GM23338 (cell line): Measurements from ENCODE around the gene PAH. TPM values are rescaled to one million over a fixed set of nuclear protein-coding genes. Genes with fewer than 3 reads are reported as not detected.

Experiments used
- ATAC-seq: fragments of 200-7000 bp; cut with Tn5 transposase; 3 replicates; pipeline ENCODE4 v1.9.1; 2020
- DNase-seq: peaks from one replicate; pipeline ENCODE4 v3.0.0-alpha.2; 2015; ENCODE audit warnings: low spot score
- H2AFZ ChIP-seq: fragments of 200-600 bp; sonication (generic); 2 replicates; pipeline ENCODE4 v1.8.0; 2016; ENCODE audit warnings: antibody characterized with exemption, mild to moderate bottlenecking, moderate library complexity
- H3F3A ChIP-seq: fragments of 200-600 bp; sonication (generic); replicated peaks from 2 replicates; pipeline ENCODE4 v1.8.0; 2017; ENCODE audit warnings: antibody characterized with exemption, mixed run types, low read depth
- H3K27ac ChIP-seq: fragments of 200-600 bp; sonication (generic); 2 replicates; pipeline ENCODE4 v1.6.1; 2016; ENCODE audit warnings: low read depth
- H3K27me3 ChIP-seq: fragments of 200-600 bp; sonication (generic); 2 replicates; pipeline ENCODE4 v1.8.0; 2016; ENCODE audit warnings: mild to moderate bottlenecking, mixed run types, moderate library complexity; ENCODE audit not compliant: insufficient read depth
- H3K36me3 ChIP-seq: fragments of 200-600 bp; sonication (generic); 2 replicates; pipeline ENCODE4 v1.8.0; 2016; ENCODE audit warnings: mild to moderate bottlenecking; ENCODE audit not compliant: insufficient read depth
- H3K4me1 ChIP-seq: fragments of 200-600 bp; sonication (generic); 2 replicates; pipeline ENCODE4 v1.8.0; 2016; ENCODE audit warnings: mild to moderate bottlenecking, moderate library complexity; ENCODE audit not compliant: insufficient read depth
- H3K4me2 ChIP-seq: fragments of 200-600 bp; sonication (generic); 2 replicates; pipeline ENCODE4 v1.7.1; 2017; ENCODE audit warnings: mixed run types
- H3K4me3 ChIP-seq: fragments of 200-600 bp; sonication (generic); 2 replicates; pipeline ENCODE4 v1.6.1; 2016; ENCODE audit warnings: mixed run types
- H3K79me2 ChIP-seq: fragments of 200-600 bp; sonication (generic); replicated peaks from 2 replicates; pipeline ENCODE4 v1.8.0; 2017; ENCODE audit warnings: mild to moderate bottlenecking; ENCODE audit not compliant: insufficient read depth
- H3K9me2 ChIP-seq: fragments of 200-600 bp; sonication (generic); 2 replicates; pipeline ENCODE4 v1.8.0; 2017; ENCODE audit not compliant: insufficient read depth
- H4K20me1 ChIP-seq: fragments of 200-600 bp; sonication (generic); replicated peaks from 2 replicates; pipeline ENCODE4 v1.8.0; 2017; ENCODE audit warnings: mild to moderate bottlenecking; ENCODE audit not compliant: insufficient read depth
- H3K27ac Mint-ChIP-seq: 2 replicates; pipeline ENCODE4 v1.8.0; 2020; ENCODE audit warnings: inconsistent platforms, mild to moderate bottlenecking, moderate library complexity, mixed read lengths
- H3K27me3 Mint-ChIP-seq: 3 replicates; pipeline ENCODE4 v1.8.0; 2022; ENCODE audit warnings: low read depth, mild to moderate bottlenecking, moderate library complexity, mixed read lengths, inconsistent platforms; ENCODE audit not compliant: insufficient read depth, poor library complexity
- H3K36me3 Mint-ChIP-seq: 3 replicates; pipeline ENCODE4 v1.8.0; 2021; ENCODE audit warnings: low read depth, mild to moderate bottlenecking, inconsistent platforms, moderate library complexity, mixed read lengths
- H3K4me1 Mint-ChIP-seq: 3 replicates; pipeline ENCODE4 v1.8.0; 2020; ENCODE audit warnings: mild to moderate bottlenecking, inconsistent platforms, mixed read lengths
- H3K4me3 Mint-ChIP-seq: 3 replicates; pipeline ENCODE4 v1.8.0; 2021; ENCODE audit warnings: moderate library complexity, mild to moderate bottlenecking, inconsistent platforms, mixed read lengths
- H3K9me3 Mint-ChIP-seq: 3 replicates; pipeline ENCODE4 v1.8.0; 2020; ENCODE audit warnings: moderate library complexity, mild to moderate bottlenecking, inconsistent platforms, mixed read lengths
- CREB1 ChIP-seq: fragments of 250-450 bp; sonication (Bioruptor Pico); IDR thresholded peaks from 2 replicates; pipeline ENCODE4 v1.5.0; 2020; ENCODE audit warnings: low read depth, mild to moderate bottlenecking, moderate library complexity
- EZH2 ChIP-seq: fragments of 200-600 bp; sonication (generic); IDR thresholded peaks from one replicate; pipeline ENCODE4 v1.8.0; 2017; ENCODE audit warnings: antibody characterized with exemption, mild to moderate bottlenecking, low read depth; ENCODE audit not compliant: unreplicated experiment
- EZH2phosphoT487 ChIP-seq: fragments of 200-600 bp; sonication (generic); IDR thresholded peaks from one replicate; pipeline ENCODE4 v1.8.1; 2018; ENCODE audit warnings: antibody characterized with exemption; ENCODE audit not compliant: unreplicated experiment
- JUNB ChIP-seq: IDR thresholded peaks from one replicate; pipeline ENCODE4 v1.6.1; 2016; ENCODE audit warnings: antibody characterized with exemption; ENCODE audit not compliant: unreplicated experiment
- NANOG ChIP-seq: IDR thresholded peaks from 2 replicates; pipeline ENCODE4 v1.6.1; 2016; ENCODE audit warnings: antibody characterized with exemption, borderline replicate concordance
- POLR2AphosphoS5 ChIP-seq: IDR thresholded peaks from 2 replicates; pipeline ENCODE4 v1.6.1; 2016; ENCODE audit warnings: antibody characterized with exemption, low read depth
- STAT1 ChIP-seq: IDR thresholded peaks from one replicate; pipeline ENCODE4 v1.6.1; 2016; ENCODE audit warnings: antibody characterized with exemption; ENCODE audit not compliant: unreplicated experiment
- ZNF114 ChIP-seq: fragments of 250-450 bp; sonication (Bioruptor Pico); IDR thresholded peaks from 2 replicates; pipeline ENCODE4 v1.5.0; 2020; ENCODE audit warnings: mild to moderate bottlenecking, moderate library complexity
- ZNF331 ChIP-seq: fragments of 250-450 bp; sonication (Bioruptor Pico); IDR thresholded peaks from 2 replicates; pipeline ENCODE4 v1.5.0; 2020; ENCODE audit warnings: low read depth, mild to moderate bottlenecking, moderate library complexity
- polyA plus RNA-seq: library from polyadenylated mRNA; unstranded; fragments of >200 nt; fragmentation: Nextera tagmentation; extraction: Ambion mirVana; gene quantifications from 2 replicates; pipeline ENCODE4 v1.2.1, GENCODE V29; 2016
- total RNA-seq: library from RNA; depleted of rRNA; stranded (reverse); fragments of >200 nt; shearing (Covaris generic); gene quantifications from 2 replicates; pipeline ENCODE4 v1.2.3, GENCODE V29; 2014
- TF ChIP-seq, protein P1 (sequence below): IDR thresholded peaks from one replicate; pipeline ENCODE4 v1.6.1; 2018; ENCODE audit warnings: antibody characterized with exemption; ENCODE audit not compliant: unreplicated experiment
- TF ChIP-seq, protein P2 (sequence below): fragments of 250-450 bp; sonication (Bioruptor Pico); IDR thresholded peaks from 2 replicates; pipeline ENCODE4 v1.5.0; 2020; ENCODE audit warnings: mild to moderate bottlenecking, moderate library complexity
- TF ChIP-seq, protein P3 (sequence below), 2 experiments: fragments of 200-600 bp in 1 of 2; sonication (generic) in 1 of 2; conservative IDR thresholded peaks; 2 replicates each; pipeline versions ENCODE4 v1.5.1 to v1.6.1; 2016 to 2017; ENCODE audit warnings: antibody characterized with exemption in 2 of 2, low read depth in 2 of 2, mild to moderate bottlenecking in 2 of 2, moderate library complexity in 1 of 2
- TF ChIP-seq, protein P4 (sequence below): IDR thresholded peaks from 2 replicates; pipeline ENCODE4 v1.6.1; 2016; ENCODE audit warnings: antibody characterized with exemption

The PAH gene
- total and polyA plus RNA-seq, 2 experiments from 2014 or later, result 3.7 to 4.8 TPM

DNA sequence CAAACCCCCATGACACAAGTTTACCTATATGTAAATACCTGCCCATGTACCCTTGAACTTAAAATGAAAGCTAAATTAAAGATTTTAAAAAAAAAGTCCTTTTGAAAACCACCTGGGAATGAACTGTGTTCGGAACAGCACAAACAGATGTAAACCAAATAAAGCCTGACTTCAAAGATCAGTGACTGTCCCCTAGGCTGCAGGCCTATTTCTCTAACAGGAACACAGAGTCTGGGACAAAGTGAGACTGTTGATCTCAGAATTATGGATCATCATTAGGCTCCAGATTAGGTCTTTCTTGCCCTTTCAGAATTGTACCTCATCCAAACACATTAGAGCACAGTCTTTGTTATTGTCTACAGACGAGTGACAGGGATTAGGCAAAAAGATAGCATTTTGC is 54.6 kb downstream of the PAH start:
- Histone ChIP-seq H3F3A (no peaks in the 10 kb centered on the region), H2AFZ (no peak overlapping the region), H3K36me3 (no peaks in the 10 kb centered on the region), H3K4me1 (no peaks in the 10 kb centered on the region), H3K4me2 (no peak overlapping the region), H3K27ac (no peak overlapping the region), H3K4me3 (no peak overlapping the region), H3K9me2 (no peaks in the 10 kb centered on the region), H3K27me3 (no peaks in the 10 kb centered on the region), H3K79me2 (no peaks in the 10 kb centered on the region), H4K20me1 (no peaks in the 10 kb centered on the region)
- Mint-ChIP-seq H3K27ac (no peak overlapping the region), H3K27me3 (no peaks in the 10 kb centered on the region), H3K9me3 (peaks cover 13% of the 10 kb centered on the region; the same call in 2 of the 3 replicates), H3K4me3 (no peak overlapping the region), H3K4me1 (no peaks in the 10 kb centered on the region), H3K36me3 (no peaks in the 10 kb centered on the region; the same call in 2 of the 3 replicates)
- TF ChIP-seq, protein P1, sequence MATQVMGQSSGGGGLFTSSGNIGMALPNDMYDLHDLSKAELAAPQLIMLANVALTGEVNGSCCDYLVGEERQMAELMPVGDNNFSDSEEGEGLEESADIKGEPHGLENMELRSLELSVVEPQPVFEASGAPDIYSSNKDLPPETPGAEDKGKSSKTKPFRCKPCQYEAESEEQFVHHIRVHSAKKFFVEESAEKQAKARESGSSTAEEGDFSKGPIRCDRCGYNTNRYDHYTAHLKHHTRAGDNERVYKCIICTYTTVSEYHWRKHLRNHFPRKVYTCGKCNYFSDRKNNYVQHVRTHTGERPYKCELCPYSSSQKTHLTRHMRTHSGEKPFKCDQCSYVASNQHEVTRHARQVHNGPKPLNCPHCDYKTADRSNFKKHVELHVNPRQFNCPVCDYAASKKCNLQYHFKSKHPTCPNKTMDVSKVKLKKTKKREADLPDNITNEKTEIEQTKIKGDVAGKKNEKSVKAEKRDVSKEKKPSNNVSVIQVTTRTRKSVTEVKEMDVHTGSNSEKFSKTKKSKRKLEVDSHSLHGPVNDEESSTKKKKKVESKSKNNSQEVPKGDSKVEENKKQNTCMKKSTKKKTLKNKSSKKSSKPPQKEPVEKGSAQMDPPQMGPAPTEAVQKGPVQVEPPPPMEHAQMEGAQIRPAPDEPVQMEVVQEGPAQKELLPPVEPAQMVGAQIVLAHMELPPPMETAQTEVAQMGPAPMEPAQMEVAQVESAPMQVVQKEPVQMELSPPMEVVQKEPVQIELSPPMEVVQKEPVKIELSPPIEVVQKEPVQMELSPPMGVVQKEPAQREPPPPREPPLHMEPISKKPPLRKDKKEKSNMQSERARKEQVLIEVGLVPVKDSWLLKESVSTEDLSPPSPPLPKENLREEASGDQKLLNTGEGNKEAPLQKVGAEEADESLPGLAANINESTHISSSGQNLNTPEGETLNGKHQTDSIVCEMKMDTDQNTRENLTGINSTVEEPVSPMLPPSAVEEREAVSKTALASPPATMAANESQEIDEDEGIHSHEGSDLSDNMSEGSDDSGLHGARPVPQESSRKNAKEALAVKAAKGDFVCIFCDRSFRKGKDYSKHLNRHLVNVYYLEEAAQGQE, result no peak
- no peak for TF ChIP-seq POLR2AphosphoS5
- TF ChIP-seq NANOG, result no peak
- no peak for TF ChIP-seq ZNF114 (CRISPR knock-in tag)
- TF ChIP-seq EZH2phosphoT487, result no peak
- TF ChIP-seq EZH2, result no peak
- TF ChIP-seq, protein P2, sequence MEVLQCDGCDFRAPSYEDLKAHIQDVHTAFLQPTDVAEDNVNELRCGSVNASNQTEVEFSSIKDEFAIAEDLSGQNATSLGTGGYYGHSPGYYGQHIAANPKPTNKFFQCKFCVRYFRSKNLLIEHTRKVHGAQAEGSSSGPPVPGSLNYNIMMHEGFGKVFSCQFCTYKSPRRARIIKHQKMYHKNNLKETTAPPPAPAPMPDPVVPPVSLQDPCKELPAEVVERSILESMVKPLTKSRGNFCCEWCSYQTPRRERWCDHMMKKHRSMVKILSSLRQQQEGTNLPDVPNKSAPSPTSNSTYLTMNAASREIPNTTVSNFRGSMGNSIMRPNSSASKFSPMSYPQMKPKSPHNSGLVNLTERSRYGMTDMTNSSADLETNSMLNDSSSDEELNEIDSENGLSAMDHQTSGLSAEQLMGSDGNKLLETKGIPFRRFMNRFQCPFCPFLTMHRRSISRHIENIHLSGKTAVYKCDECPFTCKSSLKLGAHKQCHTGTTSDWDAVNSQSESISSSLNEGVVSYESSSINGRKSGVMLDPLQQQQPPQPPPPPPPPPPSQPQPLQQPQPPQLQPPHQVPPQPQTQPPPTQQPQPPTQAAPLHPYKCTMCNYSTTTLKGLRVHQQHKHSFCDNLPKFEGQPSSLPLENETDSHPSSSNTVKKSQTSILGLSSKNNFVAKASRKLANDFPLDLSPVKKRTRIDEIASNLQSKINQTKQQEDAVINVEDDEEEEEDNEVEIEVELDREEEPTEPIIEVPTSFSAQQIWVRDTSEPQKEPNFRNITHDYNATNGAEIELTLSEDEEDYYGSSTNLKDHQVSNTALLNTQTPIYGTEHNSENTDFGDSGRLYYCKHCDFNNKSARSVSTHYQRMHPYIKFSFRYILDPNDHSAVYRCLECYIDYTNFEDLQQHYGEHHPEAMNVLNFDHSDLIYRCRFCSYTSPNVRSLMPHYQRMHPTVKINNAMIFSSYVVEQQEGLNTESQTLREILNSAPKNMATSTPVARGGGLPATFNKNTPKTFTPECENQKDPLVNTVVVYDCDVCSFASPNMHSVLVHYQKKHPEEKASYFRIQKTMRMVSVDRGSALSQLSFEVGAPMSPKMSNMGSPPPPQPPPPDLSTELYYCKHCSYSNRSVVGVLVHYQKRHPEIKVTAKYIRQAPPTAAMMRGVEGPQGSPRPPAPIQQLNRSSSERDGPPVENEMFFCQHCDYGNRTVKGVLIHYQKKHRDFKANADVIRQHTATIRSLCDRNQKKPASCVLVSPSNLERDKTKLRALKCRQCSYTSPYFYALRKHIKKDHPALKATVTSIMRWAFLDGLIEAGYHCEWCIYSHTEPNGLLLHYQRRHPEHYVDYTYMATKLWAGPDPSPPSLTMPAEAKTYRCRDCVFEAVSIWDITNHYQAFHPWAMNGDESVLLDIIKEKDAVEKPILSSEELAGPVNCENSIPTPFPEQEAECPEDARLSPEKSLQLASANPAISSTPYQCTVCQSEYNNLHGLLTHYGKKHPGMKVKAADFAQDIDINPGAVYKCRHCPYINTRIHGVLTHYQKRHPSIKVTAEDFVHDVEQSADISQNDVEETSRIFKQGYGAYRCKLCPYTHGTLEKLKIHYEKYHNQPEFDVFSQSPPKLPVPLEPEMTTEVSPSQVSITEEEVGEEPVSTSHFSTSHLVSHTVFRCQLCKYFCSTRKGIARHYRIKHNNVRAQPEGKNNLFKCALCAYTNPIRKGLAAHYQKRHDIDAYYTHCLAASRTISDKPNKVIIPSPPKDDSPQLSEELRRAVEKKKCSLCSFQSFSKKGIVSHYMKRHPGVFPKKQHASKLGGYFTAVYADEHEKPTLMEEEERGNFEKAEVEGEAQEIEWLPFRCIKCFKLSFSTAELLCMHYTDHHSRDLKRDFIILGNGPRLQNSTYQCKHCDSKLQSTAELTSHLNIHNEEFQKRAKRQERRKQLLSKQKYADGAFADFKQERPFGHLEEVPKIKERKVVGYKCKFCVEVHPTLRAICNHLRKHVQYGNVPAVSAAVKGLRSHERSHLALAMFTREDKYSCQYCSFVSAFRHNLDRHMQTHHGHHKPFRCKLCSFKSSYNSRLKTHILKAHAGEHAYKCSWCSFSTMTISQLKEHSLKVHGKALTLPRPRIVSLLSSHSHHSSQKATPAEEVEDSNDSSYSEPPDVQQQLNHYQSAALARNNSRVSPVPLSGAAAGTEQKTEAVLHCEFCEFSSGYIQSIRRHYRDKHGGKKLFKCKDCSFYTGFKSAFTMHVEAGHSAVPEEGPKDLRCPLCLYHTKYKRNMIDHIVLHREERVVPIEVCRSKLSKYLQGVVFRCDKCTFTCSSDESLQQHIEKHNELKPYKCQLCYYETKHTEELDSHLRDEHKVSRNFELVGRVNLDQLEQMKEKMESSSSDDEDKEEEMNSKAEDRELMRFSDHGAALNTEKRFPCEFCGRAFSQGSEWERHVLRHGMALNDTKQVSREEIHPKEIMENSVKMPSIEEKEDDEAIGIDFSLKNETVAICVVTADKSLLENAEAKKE (CRISPR knock-in tag), result no peak
- no peak for TF ChIP-seq ZNF331
- TF ChIP-seq, protein P3, sequence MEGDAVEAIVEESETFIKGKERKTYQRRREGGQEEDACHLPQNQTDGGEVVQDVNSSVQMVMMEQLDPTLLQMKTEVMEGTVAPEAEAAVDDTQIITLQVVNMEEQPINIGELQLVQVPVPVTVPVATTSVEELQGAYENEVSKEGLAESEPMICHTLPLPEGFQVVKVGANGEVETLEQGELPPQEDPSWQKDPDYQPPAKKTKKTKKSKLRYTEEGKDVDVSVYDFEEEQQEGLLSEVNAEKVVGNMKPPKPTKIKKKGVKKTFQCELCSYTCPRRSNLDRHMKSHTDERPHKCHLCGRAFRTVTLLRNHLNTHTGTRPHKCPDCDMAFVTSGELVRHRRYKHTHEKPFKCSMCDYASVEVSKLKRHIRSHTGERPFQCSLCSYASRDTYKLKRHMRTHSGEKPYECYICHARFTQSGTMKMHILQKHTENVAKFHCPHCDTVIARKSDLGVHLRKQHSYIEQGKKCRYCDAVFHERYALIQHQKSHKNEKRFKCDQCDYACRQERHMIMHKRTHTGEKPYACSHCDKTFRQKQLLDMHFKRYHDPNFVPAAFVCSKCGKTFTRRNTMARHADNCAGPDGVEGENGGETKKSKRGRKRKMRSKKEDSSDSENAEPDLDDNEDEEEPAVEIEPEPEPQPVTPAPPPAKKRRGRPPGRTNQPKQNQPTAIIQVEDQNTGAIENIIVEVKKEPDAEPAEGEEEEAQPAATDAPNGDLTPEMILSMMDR (conservative IDR thresholded peaks at IDR 0.05; ENCODE audit: low read depth in 2 of 2), result no peak
- TF ChIP-seq CREB1 (CRISPR knock-in tag), result no peak
- TF ChIP-seq JUNB, result no peak
- TF ChIP-seq, protein P4, sequence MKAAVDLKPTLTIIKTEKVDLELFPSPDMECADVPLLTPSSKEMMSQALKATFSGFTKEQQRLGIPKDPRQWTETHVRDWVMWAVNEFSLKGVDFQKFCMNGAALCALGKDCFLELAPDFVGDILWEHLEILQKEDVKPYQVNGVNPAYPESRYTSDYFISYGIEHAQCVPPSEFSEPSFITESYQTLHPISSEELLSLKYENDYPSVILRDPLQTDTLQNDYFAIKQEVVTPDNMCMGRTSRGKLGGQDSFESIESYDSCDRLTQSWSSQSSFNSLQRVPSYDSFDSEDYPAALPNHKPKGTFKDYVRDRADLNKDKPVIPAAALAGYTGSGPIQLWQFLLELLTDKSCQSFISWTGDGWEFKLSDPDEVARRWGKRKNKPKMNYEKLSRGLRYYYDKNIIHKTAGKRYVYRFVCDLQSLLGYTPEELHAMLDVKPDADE, result no peak
- no peak for TF ChIP-seq STAT1
- DNase-seq (no peak), ATAC-seq (no peak)
